DLD1 (cell line): ENCODE results near the gene COX6B1.
"Not testable (repeated sequence)": the region's sequence is repeated elsewhere in the genome, so short reads cannot be mapped to it uniquely, and the experiment has no call there.

Experiments
- in situ Hi-C: cut with HindIII; loops from 2 replicates; pipeline ENCODE4 v1.10.0; 2017; ENCODE audit warnings: low sequenced_read_pairs

The COX6B1 gene

GRCh38 chr19:35648017-35648961 lies at the start of gene COX6B1:
TSS of gene COX6B1 (plus strand) at chr19:35648323. CDS start at chr19:35651244, 2,921 bp downstream.
- in situ Hi-C loops: no loop called here

GRCh38 chr19:35601971-35602370 lies 46.2 kb upstream of the COX6B1 start:
- in situ Hi-C loops: no loop called here

GRCh38 chr19:35604436-35604835 lies 43.7 kb upstream of the COX6B1 start:
- in situ Hi-C loops: not testable (repeated sequence)

GRCh38 chr19:35607170-35607569 lies 41.0 kb upstream of the COX6B1 start:
- in situ Hi-C loops: not testable (repeated sequence)

- in situ Hi-C loops: no loop called here
These were observed 40.5 kb upstream of the COX6B1 start for GRCh38 chr19:35607661-35608060.

- in situ Hi-C loops: no loop called here
These were observed 39.9 kb upstream of the COX6B1 start for GRCh38 chr19:35608251-35608650.

- in situ Hi-C loops: no loop called here
These were observed 38.2 kb upstream of the COX6B1 start for GRCh38 chr19:35609851-35610353.

- in situ Hi-C loops: no loop called here
These were observed 35.9 kb upstream of the COX6B1 start for GRCh38 chr19:35612224-35612558.

GRCh38 chr19:35612559-35613321 lies 35.4 kb upstream of the COX6B1 start, which contains the start of gene HAUS5:
TSS of gene HAUS5 (plus strand) at chr19:35612735. CDS start at chr19:35612795, 60 bp downstream.
- in situ Hi-C loops: no loop called here

GRCh38 chr19:35613574-35613973 lies 34.5 kb upstream of the COX6B1 start:
- in situ Hi-C loops: no loop called here

- in situ Hi-C loops: no loop called here
These were observed 33.1 kb upstream of the COX6B1 start for GRCh38 chr19:35615036-35615435.

GRCh38 chr19:35618857-35619256 lies 29.3 kb upstream of the COX6B1 start:
- in situ Hi-C loops: no loop called here

- in situ Hi-C loops: no loop called here
These were observed 28.7 kb upstream of the COX6B1 start for GRCh38 chr19:35619290-35619923.

- in situ Hi-C loops: no loop called here
These were observed 28.1 kb upstream of the COX6B1 start for GRCh38 chr19:35620001-35620400.

- in situ Hi-C loops: no loop called here
These were observed 26.4 kb upstream of the COX6B1 start for GRCh38 chr19:35621708-35622107.

- in situ Hi-C loops: no loop called here
These were observed 25.4 kb upstream of the COX6B1 start for GRCh38 chr19:35622750-35623149.

GRCh38 chr19:35623327-35624010 lies 24.7 kb upstream of the COX6B1 start:
- in situ Hi-C loops: no loop called here

GRCh38 chr19:35628264-35628564 lies 19.9 kb upstream of the COX6B1 start:
- in situ Hi-C loops: no loop called here

- in situ Hi-C loops: no loop called here
These were observed 19.4 kb upstream of the COX6B1 start, which contains the start of gene RBM42 for GRCh38 chr19:35628565-35629331. TSS of gene RBM42 (plus strand) at chr19:35629036. CDS start at chr19:35629154, 118 bp downstream.

GRCh38 chr19:35629332-35629633 lies 18.8 kb upstream of the COX6B1 start:
- in situ Hi-C loops: no loop called here
